ENCODE results near the gene YWHAG.
"Not testable (repeated sequence)": the region's sequence is repeated elsewhere in the genome, so short reads cannot be mapped to it uniquely, and the experiment has no call there.

Gene YWHAG

DNA sequence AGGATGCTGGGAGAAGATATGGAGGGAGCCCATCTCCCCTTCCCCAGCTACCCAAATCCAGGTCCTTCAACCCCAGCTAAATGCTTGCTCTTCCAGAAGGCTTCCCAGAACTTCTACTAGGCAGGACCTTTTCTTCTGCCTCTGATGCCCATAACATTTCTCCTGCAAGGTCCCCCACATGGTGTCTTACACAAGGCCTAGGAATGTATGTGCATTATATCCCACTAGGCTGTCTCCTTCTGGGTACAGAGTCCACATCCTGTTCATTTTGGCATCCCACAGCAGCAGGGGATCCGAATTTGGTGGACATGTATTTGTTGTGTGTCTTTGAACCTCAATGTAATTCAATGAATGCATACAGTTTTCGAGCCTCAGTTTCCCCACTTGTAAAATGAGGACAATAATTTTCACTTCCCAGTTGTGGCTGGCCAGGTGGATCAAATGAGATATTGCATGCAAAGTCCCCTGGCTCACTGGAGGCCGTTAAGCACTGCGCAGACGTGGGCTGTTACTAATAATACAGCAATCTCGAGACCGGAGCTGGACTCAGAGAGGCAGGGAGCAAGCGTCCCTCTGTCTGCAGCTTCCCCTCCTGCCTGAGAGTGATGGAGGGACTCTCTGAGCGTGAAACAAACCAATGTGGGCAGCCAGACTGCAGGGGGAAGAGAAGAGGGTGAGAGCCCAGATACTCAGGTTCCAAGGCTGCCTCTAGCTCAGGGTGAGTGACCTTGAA, 18.6 kb upstream of the YWHAG start:
- no peak for DNase-seq (ENCODE audit: low read depth)

DNA sequence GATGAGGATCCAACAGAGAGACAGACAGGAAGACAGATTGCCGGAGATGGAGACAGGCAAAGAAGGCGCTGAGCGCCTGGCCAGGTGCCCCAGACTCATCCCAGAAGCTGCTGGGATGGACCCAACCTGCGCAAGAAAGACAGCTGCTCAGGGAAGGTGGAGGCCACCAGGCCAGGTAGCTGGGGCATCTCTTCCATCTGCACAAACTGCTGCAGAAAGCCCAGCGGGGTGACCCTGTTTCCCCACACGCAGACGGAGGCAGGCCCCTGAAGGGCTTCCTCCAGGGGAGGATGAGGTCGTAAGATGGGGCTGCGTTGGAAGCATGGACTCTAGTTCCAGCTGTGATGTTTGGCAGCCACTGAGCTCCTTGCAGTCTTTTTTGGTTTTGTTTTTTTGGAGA, 16.5 kb upstream of the YWHAG start:
- DNase-seq (ENCODE audit: low read depth) = no peak

DNA sequence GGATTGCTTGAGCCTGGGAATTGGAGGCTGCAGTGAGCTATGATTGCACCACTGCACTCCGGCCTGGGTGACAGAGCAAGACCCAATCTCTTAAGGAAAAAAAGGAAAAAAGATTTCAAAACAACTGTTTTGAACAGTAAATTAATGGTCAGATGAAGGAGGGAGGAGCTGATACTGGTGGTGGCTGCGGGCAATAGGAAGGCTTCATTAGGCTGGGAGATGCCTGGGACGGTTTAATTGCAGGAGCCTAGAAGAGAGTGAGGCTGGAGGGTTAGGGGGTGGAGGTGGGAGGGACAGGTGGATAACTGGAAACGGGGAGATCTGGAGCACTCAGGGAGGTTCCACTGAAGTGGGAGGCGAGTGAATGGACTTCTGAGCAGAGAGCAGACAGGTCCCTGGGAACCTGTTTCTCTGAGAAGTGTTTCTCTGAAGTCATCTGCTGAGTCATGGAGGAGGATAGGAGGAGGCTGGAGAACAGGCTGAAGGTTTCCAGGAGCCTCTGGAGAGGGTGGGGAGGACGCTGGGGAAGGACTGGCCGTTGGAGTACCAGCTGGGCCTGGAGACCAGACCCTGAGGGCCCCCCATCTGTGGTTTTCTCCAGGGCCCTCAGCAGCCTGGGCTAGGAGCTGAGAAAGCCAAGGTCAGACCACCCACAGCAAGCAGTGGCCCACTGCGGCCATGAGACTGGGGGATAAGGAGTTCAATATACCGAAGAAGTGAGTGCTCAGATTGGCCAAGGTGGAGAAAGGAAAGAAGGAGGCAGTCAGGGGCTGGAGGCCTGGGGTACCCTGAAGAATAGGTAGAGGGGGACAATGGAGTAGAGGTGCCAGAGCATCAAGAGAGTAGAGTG, 14.4 kb upstream of the YWHAG start:
- DNase-seq (ENCODE audit: low read depth) = no peak

DNA sequence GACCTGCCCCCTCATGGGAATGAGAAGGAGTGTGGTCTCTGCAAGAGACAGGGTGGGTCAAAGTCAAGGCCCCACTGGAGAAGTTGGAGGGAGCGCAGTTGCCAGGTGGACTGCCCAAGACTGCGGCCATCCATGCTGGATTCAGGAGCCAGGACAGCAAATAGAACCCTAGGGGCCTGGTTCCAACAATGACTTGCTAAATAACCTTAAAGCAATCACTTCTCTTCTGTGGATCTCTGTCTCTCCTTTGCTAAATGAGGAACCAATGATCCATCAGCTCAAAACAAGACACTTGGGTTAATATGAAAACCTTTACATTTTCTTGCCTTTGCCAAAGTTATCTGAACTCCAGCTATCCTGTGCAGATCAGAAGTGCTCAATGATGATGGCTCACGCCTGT, 12.6 kb upstream of the YWHAG start:
- no peak for DNase-seq (ENCODE audit: low read depth)

DNA sequence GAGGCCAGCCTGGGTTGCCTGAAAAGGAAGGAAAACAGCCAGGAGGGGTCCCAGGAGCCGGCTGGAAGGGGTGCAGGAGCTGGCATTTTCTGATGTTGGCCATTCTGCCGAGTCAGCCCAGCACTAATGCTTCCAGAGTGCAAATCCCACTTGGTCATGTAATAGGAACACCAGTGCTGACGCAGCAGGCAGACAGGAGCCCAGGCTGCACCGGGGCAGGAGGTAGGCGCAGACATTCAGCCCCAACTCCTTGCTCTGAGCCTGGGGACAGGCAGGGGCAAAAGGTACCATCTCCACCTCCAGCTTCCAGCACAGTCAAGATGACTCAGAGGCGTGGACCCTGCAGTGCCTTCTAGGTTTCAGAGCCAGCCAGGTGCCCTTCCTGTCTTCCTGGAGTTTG, 10.2 kb upstream of the YWHAG start:
- DNase-seq (ENCODE audit: low read depth) = no peak

DNA sequence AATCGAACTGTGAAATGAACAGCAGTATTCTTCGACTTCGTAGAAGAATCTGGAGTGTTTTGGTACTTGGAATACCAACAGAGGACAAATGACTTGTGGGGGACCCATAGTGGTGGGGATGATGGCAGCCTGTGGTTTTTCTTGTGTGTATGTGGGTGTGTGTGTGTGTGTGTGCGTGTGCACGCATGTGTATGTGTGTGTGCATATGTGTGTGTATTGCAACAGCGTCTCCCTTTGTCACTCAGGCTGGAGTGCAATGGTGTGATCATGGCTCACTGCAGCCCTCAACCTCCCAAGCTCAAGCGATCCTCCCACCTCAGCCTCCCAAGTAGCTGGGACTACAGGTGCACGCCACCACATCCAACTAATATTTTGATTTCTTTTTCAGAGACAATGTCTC, 9.4 kb upstream of the YWHAG start:
- no peak for DNase-seq (ENCODE audit: low read depth)

DNA sequence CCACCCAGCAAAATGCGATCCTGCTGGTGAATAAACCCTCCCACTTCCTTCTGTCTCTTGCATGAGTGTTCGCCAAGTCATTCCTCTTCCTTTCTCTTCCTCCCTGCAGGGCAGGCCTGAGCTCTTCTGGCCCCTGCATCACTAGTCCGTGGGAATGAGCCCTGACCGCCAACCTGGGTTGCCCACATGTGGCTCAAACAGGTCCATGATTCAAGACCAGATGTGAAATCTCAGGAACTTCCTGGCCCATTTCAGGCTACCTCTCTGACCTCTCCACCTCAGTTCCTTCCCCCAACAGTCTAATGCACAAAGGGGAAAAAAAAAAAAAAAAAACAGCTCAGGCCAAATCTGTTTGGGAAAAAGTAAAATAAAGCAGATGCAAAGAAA, 5.4 kb upstream of the YWHAG start:
- DNase-seq (ENCODE audit: low read depth) = no peak

DNA sequence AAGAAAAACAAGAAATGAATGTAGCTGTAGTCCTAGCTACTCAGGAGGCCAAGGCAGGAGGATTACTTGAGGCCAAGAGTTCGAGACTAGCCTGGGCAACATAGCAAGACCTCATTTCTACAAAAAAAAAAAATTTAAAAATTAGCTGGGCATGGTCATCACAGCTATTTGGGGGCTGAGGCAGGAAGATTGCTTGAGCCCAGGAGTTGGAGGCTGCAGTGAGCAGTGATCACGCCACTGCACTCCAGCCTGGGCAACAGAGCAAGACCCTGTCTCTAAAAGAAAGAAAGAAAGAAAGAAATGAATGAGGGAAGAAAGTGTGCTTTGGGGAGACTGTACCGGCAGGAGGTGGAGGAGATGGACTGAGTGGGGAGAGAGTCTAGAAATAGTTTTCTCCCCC, 5.0 kb upstream of the YWHAG start:
- not testable (repeated sequence) for DNase-seq (ENCODE audit: low read depth)

DNA sequence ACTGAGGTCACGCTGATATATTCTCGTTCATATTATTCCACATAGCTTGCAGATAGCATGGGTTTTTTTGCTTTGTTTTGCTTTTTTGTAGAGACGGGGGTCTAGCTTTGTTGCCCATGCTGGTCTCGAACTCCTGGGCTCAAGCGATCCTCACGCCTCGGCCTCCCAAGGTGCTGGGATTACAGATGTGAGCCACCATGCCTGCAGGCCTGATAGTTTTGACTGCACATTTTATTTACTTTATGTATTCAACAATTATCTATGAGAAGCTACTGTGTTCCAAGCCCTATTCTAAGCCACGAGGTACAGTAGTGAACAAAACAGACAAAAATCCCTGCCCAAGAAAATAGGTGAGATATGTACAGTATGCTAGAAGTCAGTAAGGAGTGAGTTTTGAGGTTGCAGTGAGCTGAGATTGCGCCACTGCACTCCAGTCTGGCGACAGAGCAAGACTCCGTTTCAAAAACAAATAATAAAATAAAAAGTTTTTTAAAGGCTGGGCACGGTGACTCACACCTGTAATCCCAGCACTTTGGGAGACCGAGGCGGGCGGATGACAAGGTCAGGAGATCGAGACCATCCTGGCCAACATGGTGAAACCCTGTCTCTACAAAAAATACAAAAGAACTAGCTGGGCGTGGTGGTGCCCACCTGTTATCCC, 1.3 kb upstream of the YWHAG start:
- no peak for DNase-seq (ENCODE audit: low read depth)

DNA sequence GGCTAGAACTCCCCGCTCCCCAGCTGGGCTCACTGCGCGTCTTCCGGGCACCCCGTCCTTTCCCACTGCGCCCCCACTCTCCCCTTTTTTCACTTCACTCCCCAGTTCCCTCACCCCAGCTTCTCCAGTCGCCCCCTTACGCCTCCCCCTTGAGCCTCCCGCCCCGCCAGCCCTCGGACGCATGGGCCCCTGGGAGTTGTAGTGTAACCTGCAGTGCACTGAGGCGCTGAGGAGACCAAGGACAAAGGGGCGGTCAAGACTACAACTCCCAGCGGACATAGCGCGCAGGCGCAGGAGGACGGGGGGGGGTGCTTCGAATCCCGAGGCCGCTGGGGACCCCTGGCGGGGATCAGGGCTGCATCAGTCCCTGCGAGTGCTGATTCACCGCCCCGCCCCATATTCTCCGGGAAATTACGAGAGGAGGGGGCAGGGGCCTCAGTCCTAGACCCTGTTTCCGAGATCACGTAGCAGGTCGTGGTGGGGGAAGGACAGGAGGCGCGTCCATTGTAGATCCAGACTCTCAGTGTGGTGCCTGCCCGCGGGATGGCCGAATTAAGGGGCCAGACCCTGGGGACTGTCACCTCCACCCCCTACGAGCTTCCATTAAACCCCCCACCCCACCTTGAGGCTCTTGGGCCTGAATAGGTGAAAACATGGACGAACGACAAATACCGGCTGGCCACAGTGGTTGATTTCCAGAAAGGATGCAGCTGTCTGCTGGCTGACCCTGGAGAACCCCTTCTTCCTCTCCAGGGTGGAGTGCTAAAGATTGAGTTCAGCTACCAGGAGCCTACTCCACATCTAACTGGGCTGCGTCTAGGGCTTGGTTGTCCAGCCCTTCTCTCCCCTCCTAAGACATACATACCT, 553 bp upstream of the YWHAG start:
- DNase-seq (ENCODE audit: low read depth) = peak; percentile 78

DNA sequence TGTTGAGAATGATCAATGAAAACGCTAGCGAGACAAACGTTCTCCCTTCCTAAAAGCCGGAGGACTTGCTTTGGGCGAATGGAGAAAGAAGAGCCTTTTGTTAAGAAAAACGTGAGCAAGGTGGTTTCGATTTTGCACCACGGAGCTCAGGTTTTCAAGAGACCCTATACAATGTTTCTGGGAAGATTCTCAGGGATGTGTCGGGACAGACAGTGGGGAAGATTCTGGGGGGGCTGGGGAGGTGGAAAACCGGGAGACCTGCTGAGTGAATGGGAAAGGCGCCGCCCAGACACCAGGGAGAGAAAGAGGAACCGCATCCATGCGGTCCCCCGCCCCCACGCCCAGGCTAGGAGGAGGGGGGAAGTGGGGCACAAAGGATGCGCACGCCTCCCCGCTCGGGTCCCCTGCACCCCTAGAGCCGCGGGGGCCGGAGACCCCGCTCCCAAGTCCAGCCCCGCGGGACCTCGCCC, 745 bp downstream of the YWHAG start:
- DNase-seq (ENCODE audit: low read depth) = peak; percentile 23

DNA sequence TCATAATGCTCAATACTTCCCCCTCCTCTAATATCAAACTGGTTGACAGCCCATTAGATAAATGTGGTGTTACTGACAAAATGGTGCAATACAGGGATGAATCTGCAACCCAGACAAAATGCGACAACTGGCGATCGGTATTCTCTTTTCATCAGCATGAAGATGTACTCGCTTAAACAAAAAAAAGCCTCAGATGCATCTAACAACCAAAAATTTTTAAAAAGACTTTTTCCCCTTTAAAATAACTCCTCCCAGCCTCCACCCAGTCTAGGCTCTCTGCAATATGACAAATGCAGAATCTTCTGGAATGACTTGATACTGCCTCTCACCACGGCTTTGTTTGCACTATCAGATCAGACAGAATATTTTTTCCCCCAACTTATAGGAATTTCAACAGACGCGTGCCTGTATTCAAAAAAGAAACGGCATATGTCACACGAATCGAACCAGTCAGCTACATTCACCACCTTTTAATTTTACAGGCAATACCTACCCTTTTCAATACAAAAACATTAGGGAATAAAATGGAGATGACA, 1.2 kb downstream of the YWHAG start:
- no peak for DNase-seq (ENCODE audit: low read depth)

DNA sequence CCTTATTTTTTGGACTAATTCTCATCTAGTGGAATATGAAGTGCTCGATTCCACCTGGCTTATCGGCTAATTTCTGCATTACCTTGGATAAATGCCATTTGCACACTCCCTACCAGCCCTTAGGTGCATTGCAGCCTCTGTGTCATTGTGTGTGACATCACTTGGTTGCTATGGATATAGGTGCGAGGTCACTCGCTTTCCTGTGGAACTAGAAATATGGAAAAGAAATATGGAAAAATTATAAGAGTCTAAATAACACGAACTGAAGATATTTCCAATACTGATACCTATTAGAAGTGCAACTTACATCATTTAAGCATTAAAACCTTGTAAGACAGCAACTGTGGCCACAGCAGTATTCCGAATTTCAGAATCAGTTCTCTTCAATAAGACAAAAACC, 2.0 kb downstream of the YWHAG start:
- DNase-seq (ENCODE audit: low read depth) = no peak

DNA sequence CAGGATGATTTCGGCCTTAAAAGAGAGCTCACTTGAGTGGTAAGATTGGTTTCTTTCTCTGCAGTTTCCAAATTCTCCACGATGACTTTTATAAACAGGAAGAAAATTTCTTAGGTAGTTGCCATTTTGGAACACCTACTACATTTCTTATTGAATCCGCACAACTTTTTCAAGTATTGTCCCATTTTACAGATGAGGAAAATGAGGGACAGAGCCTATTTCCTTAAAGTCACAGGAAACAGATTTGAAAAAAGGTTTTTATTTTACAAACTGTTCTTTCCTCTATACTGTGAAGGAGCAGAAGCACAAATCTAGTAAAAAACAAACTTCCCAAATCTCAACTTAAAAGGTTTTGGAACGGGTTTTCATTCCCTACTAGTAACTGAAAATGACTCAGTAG, 2.7 kb downstream of the YWHAG start:
- DNase-seq (ENCODE audit: low read depth) = no peak

DNA sequence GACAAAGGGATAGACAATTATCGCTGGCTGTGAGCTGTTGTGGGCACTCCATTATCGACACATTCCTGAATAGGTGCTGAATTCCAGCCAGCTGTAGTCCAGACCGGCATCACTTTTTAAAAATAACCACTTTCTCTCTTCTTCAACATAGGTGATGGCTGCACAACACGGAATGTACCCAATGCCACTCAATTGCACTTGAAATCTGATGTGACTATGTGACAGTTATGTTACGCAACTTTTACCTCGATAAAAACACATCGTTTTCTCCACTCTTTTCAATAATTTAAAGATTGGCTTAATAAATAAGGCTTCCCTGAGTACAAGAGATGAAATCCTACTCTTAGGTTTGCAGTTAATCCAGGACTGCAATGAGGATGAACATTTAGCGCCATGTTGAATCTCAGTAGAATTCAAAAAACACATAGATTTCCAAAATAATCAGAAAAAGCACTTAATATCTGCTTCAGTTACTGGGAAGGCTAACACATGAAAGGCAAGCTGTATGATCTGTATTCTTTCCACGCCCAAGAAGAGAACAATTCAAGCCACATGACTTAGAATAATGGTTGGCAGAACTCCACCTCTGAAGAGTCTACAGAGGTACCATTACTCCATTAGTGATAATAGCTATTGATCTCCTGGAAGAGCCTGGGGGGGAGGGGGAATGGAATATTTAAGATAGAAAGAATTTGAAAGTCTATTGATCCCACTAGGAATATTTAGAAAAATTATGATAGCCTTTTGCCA, 3.6 kb downstream of the YWHAG start:
- DNase-seq (ENCODE audit: low read depth) = no peak

DNA sequence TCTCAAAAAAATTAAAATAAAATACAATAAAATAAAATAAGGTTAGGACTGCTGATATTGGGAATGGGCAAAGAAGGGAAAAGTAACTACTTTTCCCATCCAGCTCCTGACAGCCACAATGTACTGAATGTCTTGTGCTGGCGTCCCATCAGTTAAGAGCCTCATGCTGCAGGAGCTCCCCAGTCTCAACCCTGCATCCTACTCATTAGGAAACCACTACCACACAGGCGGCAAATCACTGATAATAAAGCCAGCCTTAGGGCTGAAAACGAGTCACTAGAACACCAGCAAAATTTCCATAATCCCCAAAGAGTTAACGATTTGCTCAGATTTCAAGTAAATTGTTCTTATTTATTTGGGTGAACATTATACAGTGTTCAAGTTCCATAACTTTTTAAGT, 4.3 kb downstream of the YWHAG start:
- no peak for DNase-seq (ENCODE audit: low read depth)

DNA sequence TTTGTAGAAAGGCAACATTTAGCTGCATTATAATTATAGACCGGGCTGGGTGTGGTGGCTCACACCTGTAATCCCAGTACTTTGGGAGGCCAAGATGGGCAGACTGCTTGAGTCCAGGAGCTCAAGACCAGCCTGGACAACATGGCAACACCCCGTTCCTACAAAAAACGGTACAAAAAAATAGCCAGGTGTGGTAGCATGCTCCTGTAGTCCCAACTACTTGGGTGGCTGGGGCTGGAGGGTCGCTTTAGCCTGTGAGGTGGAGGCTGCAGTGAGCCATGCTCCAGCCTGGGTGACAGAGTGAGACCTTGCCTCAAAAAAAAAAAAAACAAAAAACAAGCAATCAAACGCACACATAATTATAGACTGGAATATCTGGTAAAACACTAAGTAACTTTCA, 5.0 kb downstream of the YWHAG start:
- DNase-seq (ENCODE audit: low read depth) = no peak

DNA sequence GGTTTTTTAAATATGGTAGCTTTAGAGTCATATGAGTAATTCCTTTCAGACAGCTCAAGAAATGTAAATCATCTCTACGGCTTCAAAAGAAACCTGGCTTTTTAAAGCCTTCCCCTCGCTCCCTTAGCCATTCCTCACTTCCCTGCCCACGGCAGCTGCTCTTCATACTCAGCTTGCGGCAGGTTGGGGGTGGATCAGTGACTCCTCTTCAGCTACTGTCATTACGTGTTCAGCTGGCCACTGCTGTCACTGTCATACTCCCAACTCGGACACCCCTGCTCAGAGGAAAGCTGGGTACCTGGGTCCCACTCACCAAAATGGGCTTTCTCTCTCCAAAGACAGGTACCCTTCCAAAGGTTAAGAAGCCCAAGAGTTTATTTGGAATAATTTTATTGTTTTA, 6.6 kb downstream of the YWHAG start:
- no peak for DNase-seq (ENCODE audit: low read depth)

DNA sequence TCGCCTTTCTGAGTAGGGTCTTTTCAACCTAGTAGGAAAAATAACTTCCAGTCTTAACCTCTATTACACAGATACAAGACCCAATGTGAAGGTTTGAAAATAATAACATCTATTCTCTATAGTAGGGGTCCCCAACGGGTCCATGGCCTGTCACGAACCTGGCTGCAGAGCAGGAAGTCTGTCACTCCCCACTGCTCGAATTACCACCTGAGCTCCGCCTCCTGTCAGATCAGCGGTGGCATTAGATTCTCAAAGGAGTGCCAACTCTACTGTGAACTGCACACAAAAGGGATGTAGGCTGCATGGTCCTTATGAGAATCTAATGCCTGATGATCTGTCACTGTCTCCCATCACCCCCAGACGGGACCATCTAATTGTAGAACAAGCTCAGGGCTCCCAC, 7.4 kb downstream of the YWHAG start:
- no peak for DNase-seq (ENCODE audit: low read depth)

DNA sequence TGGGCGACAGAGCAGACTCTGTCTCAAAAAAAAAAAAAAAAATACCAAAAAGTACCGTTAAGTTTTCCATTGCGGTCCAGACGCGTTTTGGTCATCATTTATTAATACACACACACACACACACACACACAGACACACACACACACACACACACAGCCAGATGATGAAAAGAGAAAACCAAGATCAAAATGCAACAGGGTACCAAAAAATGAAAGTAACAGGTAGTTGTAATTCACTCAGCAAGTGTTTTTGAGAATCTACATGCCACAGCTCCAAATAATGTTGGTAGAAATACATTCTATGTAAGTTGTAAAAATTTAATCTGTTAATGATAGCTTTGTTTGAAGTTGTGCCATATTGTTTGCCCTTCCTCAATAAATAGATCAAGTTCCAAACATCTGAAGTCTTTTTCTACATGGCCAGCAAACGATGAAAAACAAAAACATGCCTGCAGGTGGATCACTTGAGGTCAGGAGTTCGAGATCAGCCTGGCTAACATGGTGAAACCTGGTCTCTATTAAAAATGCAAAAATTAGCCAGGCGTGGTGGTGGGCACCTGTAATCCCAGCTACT, 9.4 kb downstream of the YWHAG start:
- no peak for DNase-seq (ENCODE audit: low read depth)

DNA sequence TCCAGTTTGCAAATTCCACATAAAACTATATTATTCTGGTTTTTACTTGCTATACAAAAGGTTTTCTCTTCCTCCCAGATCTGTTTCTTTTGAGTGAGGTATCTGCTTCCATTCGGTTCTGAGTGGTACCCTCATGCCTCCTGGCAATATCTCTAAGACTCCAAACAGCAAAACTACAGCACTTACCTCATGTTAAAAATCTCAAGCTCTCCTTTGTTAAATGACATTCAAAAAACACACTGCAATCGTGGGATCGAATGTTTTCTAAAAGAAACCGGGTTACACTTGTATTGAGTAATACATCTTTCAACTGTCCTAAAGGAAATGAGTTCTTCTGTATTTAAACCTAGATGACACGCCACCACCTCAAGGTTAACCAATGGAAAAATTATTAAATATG, 11.1 kb downstream of the YWHAG start:
- DNase-seq (ENCODE audit: low read depth) = no peak
